Tibial artery (tissue), 4 donors: ENCODE measurements around the gene SCFD2.

Experiments
- DNase-seq, 2 donors: peaks; one replicate each; pipeline ENCODE4 v3.0.0-alpha.2; 2019
- H3K27ac ChIP-seq, 2 donors: fragments of 200-600 bp; sonication (generic) in 1 of 2; 1 replicate in 1 of 2; 2 replicates in 1 of 2; pipeline ENCODE4 v1.5.1; 2018 to 2019; ENCODE audit warnings: mild to moderate bottlenecking in 1 of 2
- H3K27me3 ChIP-seq, 2 donors: fragments of 200-600 bp; sonication (generic) in 1 of 2; one replicate each; pipeline versions ENCODE4 v1.5.1 to v1.6.0; 2016 to 2019
- H3K36me3 ChIP-seq, 3 donors: fragments of 200-600 bp; sonication (generic) in 2 of 3; one replicate each; pipeline ENCODE4 v1.5.1; 2016 to 2019; ENCODE audit warnings: mild to moderate bottlenecking in 2 of 3
- H3K4me1 ChIP-seq, 4 donors: fragments of 200-600 bp; sonication (generic) in 2 of 4; 1 replicate in 3 of 4; 2 replicates in 1 of 4; pipeline ENCODE4 v1.5.1; 2016 to 2019
- H3K4me3 ChIP-seq, 2 donors: fragments of 200-600 bp; sonication (generic) in 1 of 2; 1 replicate in 1 of 2; 2 replicates in 1 of 2; pipeline ENCODE4 v1.5.1; 2018 to 2019; ENCODE audit warnings: mild to moderate bottlenecking in 2 of 2
- H3K9me3 ChIP-seq, 3 donors: fragments of 200-600 bp; sonication (generic) in 1 of 3; one replicate each; pipeline ENCODE4 v1.5.1; 2016 to 2019
- intact Hi-C: fragments of 100-400 bp; cut with DNase I; formaldehyde crosslinking; loops from one replicate; pipeline ENCODE4 v1.15.0; 2023; ENCODE audit warnings: low total_unique reads
- TF ChIP-seq, protein P1 (sequence below), 2 experiments: fragments of 200-600 bp in 1 of 2; fragments of 450-650 bp in 1 of 2; IDR thresholded peaks; one replicate each; pipeline ENCODE4 v1.5.1; 2017 to 2019; ENCODE audit warnings: antibody characterized with exemption in 2 of 2, mild to moderate bottlenecking in 1 of 2, moderate library complexity in 1 of 2

Gene SCFD2

GRCh38 chr4:52911684-52912294 is 454.1 kb downstream of the SCFD2 start:
- intact Hi-C loops: no loop called here

DNA sequence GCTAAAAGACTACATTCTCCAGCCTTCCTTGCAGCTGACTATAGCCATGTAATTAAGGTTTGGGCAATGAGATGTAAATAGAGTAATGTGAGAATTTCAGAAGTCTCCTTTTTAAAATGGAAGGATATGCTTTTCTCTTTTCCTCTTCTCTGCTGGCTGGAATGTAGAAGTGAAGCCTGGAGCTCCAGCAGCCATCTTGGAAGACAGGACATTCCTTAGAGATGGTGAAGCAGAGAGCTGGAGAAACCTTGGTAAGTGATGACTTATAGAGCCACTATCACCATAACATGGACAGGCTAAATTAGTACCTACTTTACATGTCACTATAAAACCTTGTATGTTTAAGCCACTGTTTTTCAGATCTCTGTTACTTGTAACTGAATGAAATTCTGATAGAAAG is 455.7 kb downstream of the SCFD2 start:
- intact Hi-C loops: no loop called here

More at GRCh38 chr4:52911684-52912294, 454.1 kb downstream of the SCFD2 start:
- Histone ChIP-seq H3K27me3 (no peaks in the 10 kb centered on the region), H3K9me3 (no peaks in the 10 kb centered on the region), H3K27ac (no peak overlapping the region), H3K36me3 (no peaks in the 10 kb centered on the region), H3K4me3 (no peak overlapping the region), H3K4me1 (peaks cover 0 to 9% (median 1%) of the 10 kb centered on the region in 4 donors)
- TF ChIP-seq, protein P1, sequence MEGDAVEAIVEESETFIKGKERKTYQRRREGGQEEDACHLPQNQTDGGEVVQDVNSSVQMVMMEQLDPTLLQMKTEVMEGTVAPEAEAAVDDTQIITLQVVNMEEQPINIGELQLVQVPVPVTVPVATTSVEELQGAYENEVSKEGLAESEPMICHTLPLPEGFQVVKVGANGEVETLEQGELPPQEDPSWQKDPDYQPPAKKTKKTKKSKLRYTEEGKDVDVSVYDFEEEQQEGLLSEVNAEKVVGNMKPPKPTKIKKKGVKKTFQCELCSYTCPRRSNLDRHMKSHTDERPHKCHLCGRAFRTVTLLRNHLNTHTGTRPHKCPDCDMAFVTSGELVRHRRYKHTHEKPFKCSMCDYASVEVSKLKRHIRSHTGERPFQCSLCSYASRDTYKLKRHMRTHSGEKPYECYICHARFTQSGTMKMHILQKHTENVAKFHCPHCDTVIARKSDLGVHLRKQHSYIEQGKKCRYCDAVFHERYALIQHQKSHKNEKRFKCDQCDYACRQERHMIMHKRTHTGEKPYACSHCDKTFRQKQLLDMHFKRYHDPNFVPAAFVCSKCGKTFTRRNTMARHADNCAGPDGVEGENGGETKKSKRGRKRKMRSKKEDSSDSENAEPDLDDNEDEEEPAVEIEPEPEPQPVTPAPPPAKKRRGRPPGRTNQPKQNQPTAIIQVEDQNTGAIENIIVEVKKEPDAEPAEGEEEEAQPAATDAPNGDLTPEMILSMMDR (IDR thresholded peaks at IDR 0.05): peak; percentile 43 to 46
- peak; percentile 62 to 75 for DNase-seq

DNA sequence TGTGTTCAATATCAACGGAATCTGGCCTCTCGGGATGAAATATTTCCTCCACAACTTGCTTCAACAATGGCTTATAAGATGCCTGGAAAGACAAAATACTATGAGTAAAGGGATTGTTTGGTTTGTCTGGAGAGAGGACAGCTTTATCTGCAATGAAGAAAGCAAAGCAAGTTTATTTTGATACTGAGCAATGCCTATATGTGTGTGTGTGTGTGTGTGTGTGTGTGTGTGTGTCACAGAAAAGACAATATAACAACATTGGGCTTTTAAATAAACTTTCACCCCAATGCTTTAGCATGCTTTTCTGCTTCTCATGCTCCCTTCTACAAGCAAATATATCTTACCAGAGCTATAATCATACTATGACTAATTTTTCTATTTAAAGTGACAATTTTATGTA is 458.4 kb downstream of the SCFD2 start:
- TF ChIP-seq, protein P1 (IDR thresholded peaks at IDR 0.05): no peak
- DNase-seq: no peak
- Histone ChIP-seq H3K27me3 (no peaks in the 10 kb centered on the region), H3K4me3 (no peak overlapping the region), H3K27ac (no peak overlapping the region), H3K4me1 (peaks cover 0 to 3% (median 0%) of the 10 kb centered on the region in 4 donors), H3K36me3 (peaks cover 0 to 6% (median 5%) of the 10 kb centered on the region in 3 donors), H3K9me3 (no peaks in the 10 kb centered on the region)
- intact Hi-C loops: no loop called here

More for the DNA sequence above, 455.7 kb downstream of the SCFD2 start:
- no peak overlapping the region for H3K27ac ChIP-seq
- H3K4me1 ChIP-seq: peaks cover 0 to 9% (median 1%) of the 10 kb centered on the region in 4 donors
- peaks cover 0 to 6% (median 5%) of the 10 kb centered on the region in 3 donors for H3K36me3 ChIP-seq
- H3K4me3 ChIP-seq: no peak overlapping the region
- no peaks in the 10 kb centered on the region for H3K27me3 ChIP-seq
- no peaks in the 10 kb centered on the region for H3K9me3 ChIP-seq
- TF ChIP-seq, protein P1 (IDR thresholded peaks at IDR 0.05): no peak
- no peak for DNase-seq

- Histone ChIP-seq H3K36me3 (peaks cover 0 to 15% (median 6%) of the 10 kb centered on the region in 3 donors), H3K4me1 (no peaks in the 10 kb centered on the region), H3K27me3 (no peaks in the 10 kb centered on the region), H3K4me3 (no peak overlapping the region), H3K27ac (no peak overlapping the region), H3K9me3 (peaks cover 0 to 6% (median 0%) of the 10 kb centered on the region in 3 donors)
- intact Hi-C loops: no loop called here
- TF ChIP-seq, protein P1 (IDR thresholded peaks at IDR 0.05): no peak
- DNase-seq: no peak
These were observed 461.4 kb downstream of the SCFD2 start for GRCh38 chr4:52904421-52904820.

DNA sequence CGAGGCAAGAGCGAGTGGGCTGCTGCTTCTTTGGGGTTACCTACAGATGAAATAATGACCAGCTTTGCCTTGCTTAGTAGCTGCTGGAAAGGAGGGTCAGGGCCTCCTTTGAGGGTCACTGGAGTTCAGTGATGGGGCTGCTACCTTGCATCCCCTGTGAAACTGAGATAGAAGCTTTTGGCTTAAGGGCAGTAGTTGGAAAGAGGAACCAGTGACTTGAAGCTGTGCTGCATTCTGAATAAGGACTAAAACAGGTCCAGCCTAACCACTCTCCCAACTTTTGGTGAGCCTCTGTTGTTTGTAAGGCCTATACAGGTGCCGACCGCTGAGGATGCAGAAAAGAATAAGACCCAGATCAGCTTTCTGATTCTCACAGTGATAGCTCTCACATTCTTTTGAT is 462.6 kb downstream of the SCFD2 start:
- Histone ChIP-seq H3K27ac (no peak overlapping the region), H3K36me3 (peaks cover 0 to 15% (median 6%) of the 10 kb centered on the region in 3 donors), H3K4me1 (no peaks in the 10 kb centered on the region), H3K4me3 (no peak overlapping the region), H3K27me3 (no peaks in the 10 kb centered on the region), H3K9me3 (peaks cover 0 to 6% (median 0%) of the 10 kb centered on the region in 3 donors)
- no peak for DNase-seq
- intact Hi-C loops: no loop called here
- TF ChIP-seq, protein P1 (IDR thresholded peaks at IDR 0.05): no peak
